NCI-H187 (cell line): ENCODE results near the gene SPATA31C1.
"Not testable (repeated sequence)": the region's sequence is repeated elsewhere in the genome, so short reads cannot be mapped to it uniquely, and the experiment has no call there.

Source experiments
- DNase-seq, 2 experiments: peaks; one replicate each; lab custom pipeline; 2025; lab: John Stamatoyannopoulos, UW

The SPATA31C1 gene

GRCh38 chr9:87938336-87938735, 20.6 kb downstream of the SPATA31C1 start:
- not testable (repeated sequence) for DNase-seq

- not testable (repeated sequence) for DNase-seq
These were observed 21.3 kb downstream of the SPATA31C1 start for GRCh38 chr9:87939096-87939495.

- no peak for DNase-seq
These were observed 26.3 kb downstream of the SPATA31C1 start for GRCh38 chr9:87944096-87944495.

GRCh38 chr9:87944682-87945081, 26.9 kb downstream of the SPATA31C1 start:
- DNase-seq, result no peak

- DNase-seq, result no peak
These were observed 32.5 kb downstream of the SPATA31C1 start for GRCh38 chr9:87950296-87950695.

GRCh38 chr9:87950765-87951488, 33.2 kb downstream of the SPATA31C1 start:
- DNase-seq, result no peak

- DNase-seq, result no peak
These were observed 36.5 kb downstream of the SPATA31C1 start for GRCh38 chr9:87954230-87954629.

- no peak for DNase-seq
These were observed 40.1 kb downstream of the SPATA31C1 start for GRCh38 chr9:87957839-87958238.

GRCh38 chr9:87958591-87958990, 40.8 kb downstream of the SPATA31C1 start:
- DNase-seq, result no peak

GRCh38 chr9:87959916-87960581, 42.3 kb downstream of the SPATA31C1 start:
- DNase-seq, result no peak

GRCh38 chr9:87963770-87964169, 46.0 kb downstream of the SPATA31C1 start:
- no peak for DNase-seq

- no peak for DNase-seq
These were observed 47.1 kb downstream of the SPATA31C1 start for GRCh38 chr9:87964826-87965225.

- DNase-seq, result no peak
These were observed 50.4 kb downstream of the SPATA31C1 start for GRCh38 chr9:87968155-87968554.

- DNase-seq, result no peak
These were observed 52.8 kb downstream of the SPATA31C1 start for GRCh38 chr9:87970602-87971001.

- no peak for DNase-seq
These were observed 55.4 kb downstream of the SPATA31C1 start for GRCh38 chr9:87973122-87973521.
